Keratinocyte (primary cell): Measurements from ENCODE around the gene LPIN1. TPM values are rescaled to one million over a fixed set of nuclear protein-coding genes. Genes with fewer than 3 reads are reported as not detected.

ENCODE experiments used
- DNase-seq: peaks from one replicate; pipeline ENCODE4 v3.0.0-alpha.2; 2011; ENCODE audit warnings: low read depth, missing footprints, low spot score
- FAIRE-seq: peaks from 2 replicates; lab custom pipeline; 2011; peaks lifted over from hg19 to GRCh38; lab: Jason Lieb, UNC
- H2AFZ ChIP-seq: 2 replicates; pipeline ENCODE4 v1.6.0; 2012; ENCODE audit warnings: low read length, control low read depth, inconsistent platforms; ENCODE audit not compliant: control insufficient read depth
- H3K27ac ChIP-seq: 2 replicates; pipeline ENCODE4 v1.5.1; 2011; ENCODE audit warnings: low read length; ENCODE audit not compliant: control insufficient read depth, insufficient read depth
- H3K27me3 ChIP-seq: 3 replicates; pipeline ENCODE4 v1.6.0; 2011; ENCODE audit warnings: low read length; ENCODE audit not compliant: control insufficient read depth, insufficient read depth; ENCODE audit errors: extremely low read depth
- H3K36me3 ChIP-seq, 2 experiments: 2 replicates in 1 of 2; 3 replicates in 1 of 2; pipeline ENCODE4 v1.5.1; 2011; ENCODE audit warnings: low read length in 2 of 2, mild to moderate bottlenecking in 1 of 2; ENCODE audit not compliant: control insufficient read depth in 2 of 2, insufficient read depth in 2 of 2; ENCODE audit errors: extremely low read depth in 1 of 2
- H3K4me1 ChIP-seq: 3 replicates; pipeline ENCODE4 v1.5.1; 2011; ENCODE audit warnings: low read length; ENCODE audit not compliant: control insufficient read depth, insufficient read depth; ENCODE audit errors: extremely low read depth
- H3K4me2 ChIP-seq: 3 replicates; pipeline ENCODE4 v1.6.0; 2011; ENCODE audit warnings: low read depth, low read length; ENCODE audit not compliant: control insufficient read depth, insufficient read depth; ENCODE audit errors: extremely low read depth
- H3K4me3 ChIP-seq, 3 experiments: fragments of 200-600 bp in 1 of 3; sonication (generic) in 1 of 3; 2 replicates in 2 of 3; 3 replicates in 1 of 3; pipeline ENCODE4 v1.5.1; 2011 to 2016; ENCODE audit warnings: low read length in 3 of 3, mild to moderate bottlenecking in 3 of 3, control low read depth in 2 of 3, inconsistent platforms in 1 of 3, low read depth in 1 of 3, mixed read lengths in 1 of 3, mixed run types in 1 of 3, moderate library complexity in 1 of 3; ENCODE audit not compliant: control insufficient read depth in 2 of 3, insufficient read depth in 2 of 3; ENCODE audit errors: extremely low read depth in 1 of 3
- H3K79me2 ChIP-seq: 2 replicates; pipeline ENCODE4 v1.6.0; 2012; ENCODE audit warnings: low read length; ENCODE audit not compliant: control insufficient read depth, insufficient read depth
- H3K9ac ChIP-seq: 3 replicates; pipeline ENCODE4 v1.6.0; 2011; ENCODE audit warnings: low read length; ENCODE audit not compliant: control insufficient read depth, insufficient read depth; ENCODE audit errors: extremely low read depth
- H3K9me1 ChIP-seq: 3 replicates; pipeline ENCODE4 v1.6.0; 2011; ENCODE audit warnings: low read length; ENCODE audit not compliant: control insufficient read depth, insufficient read depth; ENCODE audit errors: extremely low read depth
- H3K9me3 ChIP-seq: 2 replicates; pipeline ENCODE4 v1.5.1; 2012; ENCODE audit warnings: low read depth, low read length; ENCODE audit not compliant: control insufficient read depth
- H4K20me1 ChIP-seq: 3 replicates; pipeline ENCODE4 v1.6.0; 2011; ENCODE audit warnings: low read length; ENCODE audit not compliant: control insufficient read depth, insufficient read depth; ENCODE audit errors: extremely low read depth
- EZH2 ChIP-seq: IDR thresholded peaks from one replicate; pipeline ENCODE4 v1.6.1; 2012; ENCODE audit warnings: inconsistent platforms, mild to moderate bottlenecking, low read length, moderate library complexity
- dilution Hi-C: fragments of 300-500 bp; cut with MboI; formaldehyde crosslinking; loops from one replicate; pipeline ENCODE4 v1.7.0; 2020; ENCODE audit warnings: low sequenced_read_pairs; ENCODE audit not compliant: extremely low pct_ligation_motif_present
- polyA plus RNA-seq, 5 experiments: library from polyadenylated mRNA; depleted of rRNA in 3 of 5; stranded (reverse) in 3 of 5; stranded (forward) in 1 of 5; unstranded in 1 of 5; fragments of >200 nt; gene quantifications; 1 replicate in 1 of 5; 2 replicates in 3 of 5; 3 replicates in 1 of 5; pipeline versions ENCODE4 v1.2.1 to v1.2.3, GENCODE V29; 2011 to 2012; ENCODE audit warnings: missing spikeins in 2 of 5, low read depth in 1 of 5, low replicate concordance in 1 of 5
- TF ChIP-seq, protein P1 (sequence below), 3 experiments: IDR thresholded peaks in 1 of 3; conservative IDR thresholded peaks in 1 of 3; optimal IDR thresholded peaks in 1 of 3; 2 replicates in 2 of 3; 3 replicates in 1 of 3; pipeline versions ENCODE3 to v1.5.1; 2011; ENCODE audit warnings: low read length in 3 of 3, mild to moderate bottlenecking in 3 of 3, moderate library complexity in 2 of 3, control low read depth in 1 of 3, inconsistent platforms in 1 of 3; ENCODE audit not compliant: insufficient read depth in 2 of 3; ENCODE audit errors: extremely low read depth in 1 of 3

LPIN1 gene
- polyA plus RNA-seq, 1 donor (not counting 4 experiments of a cell fraction or from before 2014, with no cell fraction given): 79.6 TPM

DNA sequence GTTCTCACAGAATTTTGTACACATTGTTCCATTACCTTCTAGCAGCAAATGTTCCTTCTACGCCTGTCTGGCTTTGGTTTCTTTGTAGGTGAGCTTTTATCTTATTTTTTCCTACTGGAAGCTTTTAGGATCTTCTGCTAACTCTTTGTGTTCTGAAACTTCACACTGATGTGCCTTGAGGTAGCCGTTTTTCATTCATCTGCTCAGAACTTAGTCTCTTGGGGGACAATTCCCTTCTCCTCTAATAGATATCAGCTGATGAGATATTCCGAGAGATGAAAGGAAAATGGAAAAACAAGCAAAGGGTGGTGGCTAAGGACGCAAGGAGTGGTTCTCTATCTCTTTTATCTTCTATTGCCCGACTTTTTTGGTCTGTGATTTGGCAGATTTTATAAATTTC, 27.8 kb upstream of the LPIN1 start:
- H3K9me3 ChIP-seq: no peaks in the 10 kb centered on the region
- H3K27me3 ChIP-seq: peaks cover 34% of the 10 kb centered on the region
- H4K20me1 ChIP-seq: no peaks in the 10 kb centered on the region
- no peak overlapping the region for H3K4me3 ChIP-seq
- H3K9me1 ChIP-seq: no peaks in the 10 kb centered on the region
- no peaks in the 10 kb centered on the region for H3K36me3 ChIP-seq
- dilution Hi-C loops: no loop called here
- no peak overlapping the region for H2AFZ ChIP-seq
- no peak overlapping the region for H3K27ac ChIP-seq
- H3K79me2 ChIP-seq: no peaks in the 10 kb centered on the region
- H3K4me2 ChIP-seq: no peak overlapping the region
- TF ChIP-seq EZH2: no peak
- TF ChIP-seq, protein P1, sequence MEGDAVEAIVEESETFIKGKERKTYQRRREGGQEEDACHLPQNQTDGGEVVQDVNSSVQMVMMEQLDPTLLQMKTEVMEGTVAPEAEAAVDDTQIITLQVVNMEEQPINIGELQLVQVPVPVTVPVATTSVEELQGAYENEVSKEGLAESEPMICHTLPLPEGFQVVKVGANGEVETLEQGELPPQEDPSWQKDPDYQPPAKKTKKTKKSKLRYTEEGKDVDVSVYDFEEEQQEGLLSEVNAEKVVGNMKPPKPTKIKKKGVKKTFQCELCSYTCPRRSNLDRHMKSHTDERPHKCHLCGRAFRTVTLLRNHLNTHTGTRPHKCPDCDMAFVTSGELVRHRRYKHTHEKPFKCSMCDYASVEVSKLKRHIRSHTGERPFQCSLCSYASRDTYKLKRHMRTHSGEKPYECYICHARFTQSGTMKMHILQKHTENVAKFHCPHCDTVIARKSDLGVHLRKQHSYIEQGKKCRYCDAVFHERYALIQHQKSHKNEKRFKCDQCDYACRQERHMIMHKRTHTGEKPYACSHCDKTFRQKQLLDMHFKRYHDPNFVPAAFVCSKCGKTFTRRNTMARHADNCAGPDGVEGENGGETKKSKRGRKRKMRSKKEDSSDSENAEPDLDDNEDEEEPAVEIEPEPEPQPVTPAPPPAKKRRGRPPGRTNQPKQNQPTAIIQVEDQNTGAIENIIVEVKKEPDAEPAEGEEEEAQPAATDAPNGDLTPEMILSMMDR (optimal IDR thresholded peaks at IDR 0.05 in 1 of 3, IDR thresholded peaks at IDR 0.05 in 1 of 3, conservative IDR thresholded peaks at IDR 0.05 in 1 of 3; ENCODE audit: extremely low read depth in 1 of 3, insufficient read depth in 2 of 3, low read length in 3 of 3): no peak
- no peaks in the 10 kb centered on the region for H3K4me1 ChIP-seq
- FAIRE-seq (no peak), DNase-seq (no peak)
- no peak overlapping the region for H3K9ac ChIP-seq

GRCh38 chr2:11719230-11719977, 27.0 kb upstream of the LPIN1 start:
- H3K4me3 ChIP-seq: no peak overlapping the region
- H3K36me3 ChIP-seq: no peaks in the 10 kb centered on the region
- no peaks in the 10 kb centered on the region for H3K9me3 ChIP-seq
- peaks cover 39% of the 10 kb centered on the region for H3K27me3 ChIP-seq
- dilution Hi-C loops: no loop called here
- H2AFZ ChIP-seq: no peak overlapping the region
- H3K27ac ChIP-seq: no peak overlapping the region
- no peak for DNase-seq
- no peaks in the 10 kb centered on the region for H3K9me1 ChIP-seq
- H3K79me2 ChIP-seq: no peaks in the 10 kb centered on the region
- no peaks in the 10 kb centered on the region for H4K20me1 ChIP-seq
- TF ChIP-seq, protein P1 (optimal IDR thresholded peaks at IDR 0.05 in 1 of 3, IDR thresholded peaks at IDR 0.05 in 1 of 3, conservative IDR thresholded peaks at IDR 0.05 in 1 of 3; ENCODE audit: extremely low read depth in 1 of 3, insufficient read depth in 2 of 3, low read length in 3 of 3): no peak
- TF ChIP-seq EZH2: no peak
- FAIRE-seq: no peak
- no peak overlapping the region for H3K4me2 ChIP-seq
- H3K4me1 ChIP-seq: no peaks in the 10 kb centered on the region
- no peak overlapping the region for H3K9ac ChIP-seq
